PC-9 (cell line): ENCODE data around the gene DOCK1. TPM values are rescaled to one million over a fixed set of nuclear protein-coding genes. Genes with fewer than 3 reads are reported as not detected.

Experiments
- BruUV-seq: library from RNA; stranded (reverse); fragments of 400-500 nt; replicated peaks from 2 replicates; lab custom pipeline; 2021; lab: Mats Ljungman, UMichigan
- CTCF ChIA-PET: fragments of 300-600 bp; sonication (Branson Sonifier 250); formaldehyde crosslinking; loops from one replicate; lab custom pipeline; 2022; ENCODE audit warnings: antibody characterized with exemption; lab: Charles Lee
- POLR2A ChIA-PET: fragments of 300-600 bp; sonication (Branson Sonifier 250); formaldehyde crosslinking; loops from one replicate; lab custom pipeline; 2022; ENCODE audit warnings: antibody characterized with exemption; ENCODE audit not compliant: unreplicated experiment; lab: Charles Lee
- DNase-seq, 2 experiments: peaks; one replicate each; pipeline versions ENCODE4 v3.0.0 to v3.0.0-alpha.2; 2015 to 2022; ENCODE audit warnings: mixed read lengths in 1 of 2
- H2AFZ ChIP-seq: fragments of 200-600 bp; sonication (generic); 2 replicates; pipeline ENCODE4 v1.8.1; 2017; ENCODE audit warnings: antibody characterized with exemption
- H3F3A ChIP-seq: fragments of 200-600 bp; sonication (generic); 2 replicates; pipeline ENCODE4 v1.8.1; 2017; ENCODE audit warnings: antibody characterized with exemption, mild to moderate bottlenecking, low read depth; ENCODE audit not compliant: insufficient read depth
- H3K27ac ChIP-seq: fragments of 200-600 bp; sonication (generic); 2 replicates; pipeline ENCODE4 v1.6.1; 2016; ENCODE audit warnings: mixed run types
- H3K27me3 ChIP-seq: fragments of 200-600 bp; sonication (generic); 2 replicates; pipeline ENCODE4 v1.6.1; 2016; ENCODE audit warnings: low read depth, mixed run types; ENCODE audit not compliant: insufficient read depth
- H3K36me3 ChIP-seq: fragments of 200-600 bp; sonication (generic); 2 replicates; pipeline ENCODE4 v1.6.1; 2016; ENCODE audit warnings: low read depth, mixed run types
- H3K4me1 ChIP-seq: fragments of 200-600 bp; sonication (generic); replicated peaks from 2 replicates; pipeline ENCODE4 v1.6.1; 2016; ENCODE audit warnings: mixed run types; ENCODE audit not compliant: insufficient read depth
- H3K4me2 ChIP-seq: fragments of 200-600 bp; sonication (generic); 2 replicates; pipeline ENCODE4 v1.6.1; 2017; ENCODE audit warnings: mixed run types
- H3K4me3 ChIP-seq: fragments of 200-600 bp; sonication (generic); 2 replicates; pipeline ENCODE4 v1.6.1; 2016; ENCODE audit warnings: mixed run types
- H3K79me2 ChIP-seq: fragments of 200-600 bp; sonication (generic); 2 replicates; pipeline ENCODE4 v1.6.1; 2017; ENCODE audit warnings: low read depth, mixed run types
- H3K9me2 ChIP-seq: fragments of 200-600 bp; sonication (generic); 2 replicates; pipeline ENCODE4 v1.8.1; 2017; ENCODE audit warnings: mild to moderate bottlenecking; ENCODE audit not compliant: insufficient read depth
- H3K9me3 ChIP-seq: fragments of 200-600 bp; sonication (generic); 2 replicates; pipeline ENCODE4 v1.8.1; 2016; ENCODE audit warnings: low read depth; ENCODE audit not compliant: insufficient read depth
- H4K20me1 ChIP-seq: fragments of 200-600 bp; sonication (generic); 2 replicates; pipeline ENCODE4 v1.8.1; 2017; ENCODE audit not compliant: insufficient read depth
- EZH2 ChIP-seq: fragments of 200-600 bp; sonication (generic); IDR thresholded peaks from 2 replicates; pipeline ENCODE4 v1.8.0; 2017; ENCODE audit warnings: antibody characterized with exemption, low read depth
- intact Hi-C: fragments of 100-400 bp; cut with micrococcal nuclease; formaldehyde crosslinking; loops from one replicate; pipeline ENCODE4 v1.10.0; 2022; ENCODE audit not compliant: unreplicated experiment
- total RNA-seq: library from RNA; stranded (reverse); gene quantifications from 2 replicates; pipeline ENCODE4 v1.2.3, GENCODE V29; 2021
- TF ChIP-seq, protein P1 (sequence below): fragments of 200-600 bp; sonication (generic); conservative IDR thresholded peaks from 2 replicates; pipeline ENCODE4 v1.6.1; 2017; ENCODE audit warnings: mixed run types, antibody characterized with exemption, mild to moderate bottlenecking, moderate library complexity

The DOCK1 gene
- total RNA-seq, 1 experiment from 2014 or later, result 24.8 TPM

DNA sequence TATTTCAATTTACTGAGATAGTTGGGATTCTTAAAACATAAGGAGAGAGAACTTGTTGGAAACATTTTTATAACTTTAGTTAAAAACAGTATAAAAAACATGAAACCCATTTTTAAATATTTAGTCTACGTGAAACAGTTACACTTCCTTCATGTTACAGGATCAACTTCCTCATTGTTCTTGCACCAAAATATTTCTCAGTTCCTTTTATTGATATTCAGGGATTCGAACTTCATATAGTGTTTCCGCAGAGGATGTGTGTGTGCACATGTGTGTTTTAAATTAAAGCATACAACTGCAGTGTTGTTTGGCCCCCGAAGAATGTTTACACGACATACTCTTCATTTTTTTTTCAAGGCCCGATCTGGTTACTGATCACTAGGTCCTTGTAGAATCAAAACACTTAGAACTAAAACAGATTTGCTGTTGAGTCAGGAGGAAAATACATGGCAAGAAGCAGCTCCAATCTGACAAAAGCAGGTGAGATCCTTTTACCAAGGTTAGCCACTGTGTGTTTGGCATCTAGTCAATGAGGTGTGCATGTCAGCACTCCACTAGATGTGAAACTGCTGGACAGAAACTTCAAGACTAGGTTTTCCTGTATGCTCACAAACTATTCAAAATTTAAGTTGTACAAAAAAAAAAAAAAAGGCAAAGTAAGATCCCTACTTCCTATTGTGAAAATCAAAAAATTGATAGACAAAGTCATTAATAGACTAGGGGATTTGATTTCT lies 230.8 kb downstream of the DOCK1 start:
- Histone ChIP-seq H3K27me3 (no peaks in the 10 kb centered on the region), H3K79me2 (no peaks in the 10 kb centered on the region), H4K20me1 (no peaks in the 10 kb centered on the region), H3K36me3 (no peaks in the 10 kb centered on the region), H3K9me2 (no peaks in the 10 kb centered on the region), H2AFZ (no peak overlapping the region), H3K4me1 (no peaks in the 10 kb centered on the region), H3K4me2 (no peak overlapping the region), H3K27ac (no peak overlapping the region), H3F3A (no peaks in the 10 kb centered on the region), H3K9me3 (no peaks in the 10 kb centered on the region), H3K4me3 (no peak overlapping the region)
- ChIA-PET POLR2A (no interaction called here), CTCF (no interaction called here)
- no peak for DNase-seq
- intact Hi-C loops, result no loop called here
- BruUV-seq, result no TSS peak
- TF ChIP-seq EZH2, result no peak
- TF ChIP-seq, protein P1, sequence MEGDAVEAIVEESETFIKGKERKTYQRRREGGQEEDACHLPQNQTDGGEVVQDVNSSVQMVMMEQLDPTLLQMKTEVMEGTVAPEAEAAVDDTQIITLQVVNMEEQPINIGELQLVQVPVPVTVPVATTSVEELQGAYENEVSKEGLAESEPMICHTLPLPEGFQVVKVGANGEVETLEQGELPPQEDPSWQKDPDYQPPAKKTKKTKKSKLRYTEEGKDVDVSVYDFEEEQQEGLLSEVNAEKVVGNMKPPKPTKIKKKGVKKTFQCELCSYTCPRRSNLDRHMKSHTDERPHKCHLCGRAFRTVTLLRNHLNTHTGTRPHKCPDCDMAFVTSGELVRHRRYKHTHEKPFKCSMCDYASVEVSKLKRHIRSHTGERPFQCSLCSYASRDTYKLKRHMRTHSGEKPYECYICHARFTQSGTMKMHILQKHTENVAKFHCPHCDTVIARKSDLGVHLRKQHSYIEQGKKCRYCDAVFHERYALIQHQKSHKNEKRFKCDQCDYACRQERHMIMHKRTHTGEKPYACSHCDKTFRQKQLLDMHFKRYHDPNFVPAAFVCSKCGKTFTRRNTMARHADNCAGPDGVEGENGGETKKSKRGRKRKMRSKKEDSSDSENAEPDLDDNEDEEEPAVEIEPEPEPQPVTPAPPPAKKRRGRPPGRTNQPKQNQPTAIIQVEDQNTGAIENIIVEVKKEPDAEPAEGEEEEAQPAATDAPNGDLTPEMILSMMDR, result no peak

DNA sequence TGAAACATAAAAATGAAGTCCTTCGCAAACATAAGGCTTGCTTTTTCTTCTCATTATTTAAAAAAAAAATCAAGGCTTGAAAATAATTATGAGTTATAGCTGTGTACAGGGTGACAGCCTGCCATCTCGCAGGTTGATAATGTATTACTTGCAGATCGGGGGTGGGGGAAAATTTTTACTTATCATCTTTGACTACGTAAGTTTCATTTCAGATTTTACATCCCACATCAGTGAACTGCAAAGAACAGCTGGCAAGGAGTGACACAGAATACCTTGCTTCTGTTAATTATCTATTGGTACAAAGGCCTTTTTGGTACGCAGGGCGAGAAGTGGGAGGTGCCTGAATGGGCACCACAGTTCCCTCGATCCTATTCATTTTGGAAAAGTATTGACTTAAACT lies 232.2 kb downstream of the DOCK1 start:
- H3K4me1 ChIP-seq, result no peaks in the 10 kb centered on the region
- no peaks in the 10 kb centered on the region for H3K79me2 ChIP-seq
- H2AFZ ChIP-seq, result no peak overlapping the region
- no peak overlapping the region for H3K27ac ChIP-seq
- DNase-seq, result no peak
- H3K4me2 ChIP-seq, result no peak overlapping the region
- H3K27me3 ChIP-seq, result no peaks in the 10 kb centered on the region
- ChIA-PET CTCF (no interaction called here), POLR2A (no interaction called here)
- TF ChIP-seq EZH2, result no peak
- TF ChIP-seq, protein P1, result no peak
- no peaks in the 10 kb centered on the region for H3F3A ChIP-seq
- no peaks in the 10 kb centered on the region for H4K20me1 ChIP-seq
- intact Hi-C loops, result no loop called here
- H3K4me3 ChIP-seq, result no peak overlapping the region
- BruUV-seq, result no TSS peak
- no peaks in the 10 kb centered on the region for H3K9me3 ChIP-seq
- H3K9me2 ChIP-seq, result no peaks in the 10 kb centered on the region
- H3K36me3 ChIP-seq, result no peaks in the 10 kb centered on the region

DNA sequence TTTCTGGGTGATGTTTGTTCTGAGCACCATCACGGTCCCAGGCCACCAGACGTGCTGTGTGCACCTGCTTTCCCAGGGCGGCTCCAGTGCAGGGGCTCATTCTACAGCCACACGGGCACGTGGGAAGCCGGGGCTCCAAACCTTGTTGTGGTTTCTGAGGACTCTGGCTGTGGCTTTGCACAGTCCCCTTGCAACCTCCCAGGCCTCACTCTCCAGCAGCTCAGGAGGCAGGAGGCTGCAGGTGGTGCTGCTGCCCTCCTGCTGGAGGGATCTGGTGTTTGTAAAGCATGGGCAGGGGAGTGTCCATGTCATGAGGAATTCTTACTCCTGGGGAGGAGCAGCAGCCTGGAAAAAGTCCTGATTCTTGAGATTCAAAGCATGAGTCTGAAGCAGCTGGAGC lies 236.9 kb downstream of the DOCK1 start:
- Histone ChIP-seq H3K4me2 (no peak overlapping the region), H3K36me3 (no peaks in the 10 kb centered on the region), H3K9me2 (no peaks in the 10 kb centered on the region), H2AFZ (no peak overlapping the region), H3K9me3 (no peaks in the 10 kb centered on the region), H3K4me3 (no peak overlapping the region), H3K27ac (no peak overlapping the region), H3K79me2 (no peaks in the 10 kb centered on the region), H3K4me1 (0 out of 2 replicates have a peak, but pooled peaks cover 4% of the 10 kb centered on the region), H3F3A (no peaks in the 10 kb centered on the region), H3K27me3 (no peaks in the 10 kb centered on the region), H4K20me1 (no peaks in the 10 kb centered on the region)
- POLR2A ChIA-PET, result no interaction called here
- no peak for TF ChIP-seq EZH2
- TF ChIP-seq, protein P1, result no peak
- BruUV-seq, result no TSS peak
- CTCF ChIA-PET, result no interaction called here
- no peak for DNase-seq
- intact Hi-C loops, result no loop called here
